NCI-H748 (cell line): ENCODE data around the gene IQCN.

Source experiments
- DNase-seq: peaks from one replicate; lab custom pipeline; 2025; ENCODE audit not compliant: unreplicated experiment; lab: John Stamatoyannopoulos, UW

The IQCN gene

DNA sequence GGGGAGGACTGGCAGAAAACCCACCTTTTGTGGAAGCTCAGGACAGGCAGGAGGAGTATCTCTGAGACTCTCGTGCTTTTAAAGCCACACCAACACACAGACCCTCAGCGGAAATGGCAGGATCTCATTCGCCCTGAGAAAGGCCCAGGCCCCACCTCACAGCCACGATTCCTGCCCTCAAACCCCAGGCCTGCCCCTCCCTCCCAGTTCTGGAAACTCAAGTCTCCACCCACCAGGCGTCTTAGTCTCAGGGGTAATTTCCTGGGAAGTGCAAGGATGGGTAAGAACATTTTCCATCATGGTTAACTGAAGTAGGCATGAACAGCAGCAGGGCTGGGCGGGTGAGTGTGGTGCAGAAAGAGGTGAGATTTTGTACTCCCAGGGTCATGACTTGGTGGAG is 40.1 kb downstream of the IQCN start:
- DNase-seq, result no peak

DNA sequence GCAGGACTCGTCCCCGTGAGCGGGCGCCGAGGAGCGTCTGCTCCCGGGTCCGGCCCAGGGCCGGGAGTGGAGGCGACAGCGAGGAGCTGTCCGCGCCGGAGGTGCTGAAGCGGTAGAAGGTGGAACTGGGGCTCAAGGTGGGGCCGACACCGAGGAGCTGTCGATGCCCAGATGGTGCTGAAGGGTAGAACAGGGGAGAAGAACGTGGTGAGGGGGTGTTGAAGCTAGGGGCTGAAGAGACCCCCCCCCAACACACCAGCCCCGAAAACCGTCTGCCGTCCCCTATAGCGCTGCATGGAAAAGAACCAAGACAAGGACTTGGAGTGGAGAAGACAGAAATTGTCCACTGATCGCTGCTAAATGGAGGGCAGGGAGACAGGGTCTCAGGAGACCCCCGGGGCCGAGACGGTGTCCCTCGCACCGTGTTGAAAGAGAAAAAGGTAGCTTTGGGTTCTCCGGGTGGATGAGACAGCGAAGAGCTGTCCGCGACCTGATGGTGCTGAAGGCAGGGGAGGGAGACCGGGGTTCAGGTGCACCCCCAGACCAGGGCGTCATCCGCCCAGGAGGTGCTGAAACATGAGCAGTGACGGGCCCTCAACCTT is 40.9 kb downstream of the IQCN start:
- peak; percentile 55 for DNase-seq

DNA sequence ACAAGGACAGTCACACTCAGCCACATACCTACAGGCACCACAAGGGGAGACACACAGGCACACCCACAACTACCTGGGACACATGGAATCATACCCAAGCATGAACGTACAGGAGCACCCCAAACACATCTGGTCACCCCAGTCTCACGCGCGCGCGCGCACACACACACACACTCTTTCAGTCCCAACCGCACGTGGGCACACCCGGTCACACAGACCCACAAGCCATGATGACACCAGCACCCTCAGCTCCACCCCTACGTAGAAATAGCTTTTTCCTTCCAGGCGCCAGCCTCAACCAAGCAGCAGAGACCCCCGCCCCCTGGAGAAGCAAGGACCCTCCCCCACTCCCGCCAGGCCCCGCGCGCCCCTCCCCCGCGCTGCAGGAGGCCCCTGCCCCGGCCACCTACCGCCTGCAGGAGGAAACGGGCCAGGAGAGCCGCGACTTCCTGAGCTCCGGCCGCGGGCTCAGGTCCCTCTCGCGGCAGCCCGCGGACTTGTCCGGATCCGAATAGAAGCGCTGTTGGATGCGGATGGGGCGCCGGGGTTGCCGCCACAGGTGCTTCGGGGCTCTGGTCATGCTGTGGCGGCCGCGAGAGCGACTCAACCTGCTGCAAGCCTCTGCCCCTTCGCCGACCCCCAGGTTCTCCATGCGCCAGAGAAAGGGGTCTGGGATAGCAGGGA is 41.6 kb downstream of the IQCN start:
- peak; percentile 60 for DNase-seq

DNA sequence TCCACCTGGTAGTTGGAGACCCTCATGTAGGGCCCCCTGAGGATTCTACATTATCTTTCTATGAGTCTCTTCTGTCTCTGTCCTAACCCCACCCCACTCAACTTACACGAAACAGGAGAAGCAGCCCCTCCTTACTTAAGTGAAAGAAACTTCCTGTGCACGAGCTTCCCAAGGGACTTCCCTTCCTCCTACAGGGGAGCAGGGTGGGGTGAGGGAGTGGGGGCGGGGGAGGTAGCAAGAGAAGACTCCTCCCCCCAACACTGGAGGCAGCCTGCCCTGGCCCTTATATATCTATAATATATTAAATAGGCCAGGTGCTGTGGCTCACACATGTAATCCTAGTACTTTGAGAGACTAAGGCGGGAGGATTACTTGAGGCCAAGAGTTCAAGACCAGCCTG is 42.5 kb downstream of the IQCN start:
- no peak for DNase-seq

DNA sequence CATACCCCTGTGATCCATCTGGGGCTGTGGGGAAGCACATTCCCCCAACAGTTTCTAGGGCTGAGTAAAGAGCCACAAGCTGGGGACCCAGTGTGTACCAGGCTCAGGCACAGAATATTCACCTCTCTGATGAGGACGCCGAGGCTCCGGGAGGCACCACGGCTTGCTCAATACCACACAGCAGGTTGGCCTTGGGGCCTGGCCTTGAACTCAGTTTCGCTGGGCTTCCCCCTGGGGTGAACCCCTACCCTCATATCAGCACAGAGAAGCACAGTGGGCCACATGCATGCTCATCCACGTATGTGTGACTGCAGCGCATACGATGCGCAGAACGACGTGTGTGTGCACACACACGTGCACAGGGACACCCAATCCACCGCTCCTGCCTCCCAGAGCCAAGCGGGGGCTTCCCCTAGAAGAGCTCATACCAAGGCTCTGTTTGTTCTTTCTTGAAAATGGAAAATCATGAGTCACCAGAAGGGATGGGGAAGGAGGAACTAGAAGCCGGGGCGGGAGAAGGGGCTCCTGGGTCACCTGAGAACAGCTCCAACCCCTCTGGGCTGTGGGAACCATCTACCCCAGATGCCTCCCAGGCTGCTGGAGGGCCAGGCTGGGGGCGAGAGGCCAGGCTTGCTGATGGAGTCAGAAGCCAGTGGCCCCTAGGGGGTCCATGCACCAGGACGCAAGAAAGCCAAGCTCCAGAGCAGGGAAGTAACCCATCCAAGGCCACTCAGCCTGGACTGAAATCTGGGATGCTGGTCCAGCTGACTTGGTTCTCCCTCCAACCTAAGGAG is 43.1 kb downstream of the IQCN start:
- no peak for DNase-seq

DNA sequence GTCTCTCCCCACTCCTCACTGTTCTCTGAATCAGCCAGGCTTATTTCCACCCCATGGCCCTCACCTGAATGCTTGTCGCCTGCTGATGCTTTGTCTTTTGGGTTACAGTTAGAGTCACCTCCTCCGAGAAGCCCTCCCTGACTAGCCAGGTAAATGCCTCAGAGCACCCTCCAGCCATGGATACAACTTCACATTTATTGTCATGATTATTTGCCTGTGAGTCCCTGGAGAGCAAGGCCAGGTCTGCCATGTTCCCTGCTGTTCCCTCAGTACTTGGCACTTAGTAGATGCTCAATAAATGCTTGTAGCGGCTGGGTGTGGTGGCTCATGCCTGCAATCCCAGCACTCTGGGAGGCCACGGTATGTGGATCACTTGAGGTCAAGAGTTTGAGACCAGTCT is 44.3 kb downstream of the IQCN start:
- no peak for DNase-seq

DNA sequence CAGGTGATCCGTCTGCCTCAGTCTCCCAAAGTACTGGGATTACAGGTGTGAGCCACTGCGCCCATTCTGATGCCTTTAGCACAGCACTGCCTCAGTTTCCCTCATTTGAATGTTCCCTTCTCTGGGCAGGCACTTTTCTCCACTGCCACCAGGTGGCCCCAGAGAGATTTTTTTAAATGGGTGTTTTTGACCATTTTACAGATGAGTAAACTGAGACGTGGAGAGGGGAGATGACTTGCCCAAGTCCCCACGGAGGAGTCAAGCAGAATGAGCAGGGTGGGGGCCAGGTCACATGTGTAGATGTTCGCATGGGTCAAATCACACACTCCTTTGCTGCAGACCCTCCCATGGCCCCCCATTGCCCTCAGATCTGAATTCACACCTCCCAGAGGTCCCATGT is 44.8 kb downstream of the IQCN start:
- DNase-seq, result no peak

DNA sequence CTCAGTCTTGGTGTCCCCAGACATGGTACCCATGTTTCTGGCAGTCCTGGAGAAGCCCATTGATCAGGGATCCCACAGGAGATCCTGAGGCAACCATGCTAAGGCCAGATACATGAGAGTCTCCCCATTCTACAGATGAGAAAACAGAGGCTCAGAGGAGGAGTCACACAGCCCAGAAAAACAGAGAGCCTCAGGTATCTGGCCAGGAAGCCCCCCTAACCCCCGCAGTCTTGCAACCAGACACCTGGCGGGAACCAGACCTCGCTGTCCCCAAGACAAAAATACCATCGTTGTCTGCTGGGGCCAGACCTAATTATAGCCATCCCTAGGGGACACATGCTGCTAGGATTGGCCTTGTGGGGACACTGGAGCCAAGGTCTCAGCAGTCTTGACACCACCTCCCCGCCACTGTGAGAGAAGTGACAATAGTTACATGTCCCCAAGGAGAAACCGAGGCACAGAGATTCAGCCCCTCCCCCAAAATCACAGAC is 46.4 kb downstream of the IQCN start:
- DNase-seq, result no peak

DNA sequence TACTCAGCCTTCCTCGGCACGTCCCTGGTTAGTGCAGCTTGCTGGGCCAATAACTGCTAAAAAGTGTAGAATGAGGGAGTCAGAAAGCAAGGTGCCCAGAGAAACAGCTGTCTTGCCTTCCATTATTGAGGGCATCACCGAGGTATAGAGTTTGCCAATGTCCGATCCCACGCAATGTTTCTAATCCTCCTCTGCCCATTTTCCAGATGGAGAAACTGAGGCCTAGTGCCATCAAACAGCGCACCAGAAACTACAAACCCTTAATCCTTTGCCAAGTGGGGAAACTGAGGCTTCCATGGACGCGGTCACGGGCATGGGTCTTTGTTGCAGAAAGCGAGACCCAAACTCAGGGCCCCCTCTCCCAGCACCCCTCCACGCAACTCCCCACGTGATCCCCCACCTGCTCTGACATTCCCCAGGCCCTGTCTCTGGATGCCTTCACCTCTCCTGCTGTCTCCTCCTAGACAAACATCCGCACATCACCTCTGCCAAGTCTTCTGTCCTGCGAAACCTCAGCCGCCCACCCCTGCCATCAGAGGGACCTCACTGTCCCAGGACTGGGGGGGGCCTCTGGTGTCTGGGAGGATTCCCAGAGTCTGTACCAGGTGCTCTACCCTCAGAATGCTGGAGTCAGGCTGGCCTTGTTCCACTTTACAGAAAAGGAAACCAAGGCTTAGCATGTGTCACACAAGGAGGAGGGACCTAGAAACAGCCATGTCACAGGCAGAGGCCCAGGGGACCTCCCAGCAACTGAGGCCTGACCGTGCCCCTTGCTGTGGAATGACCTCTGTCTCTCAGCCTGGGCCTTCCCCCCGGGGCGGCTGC is 47.1 kb downstream of the IQCN start:
- no peak for DNase-seq

DNA sequence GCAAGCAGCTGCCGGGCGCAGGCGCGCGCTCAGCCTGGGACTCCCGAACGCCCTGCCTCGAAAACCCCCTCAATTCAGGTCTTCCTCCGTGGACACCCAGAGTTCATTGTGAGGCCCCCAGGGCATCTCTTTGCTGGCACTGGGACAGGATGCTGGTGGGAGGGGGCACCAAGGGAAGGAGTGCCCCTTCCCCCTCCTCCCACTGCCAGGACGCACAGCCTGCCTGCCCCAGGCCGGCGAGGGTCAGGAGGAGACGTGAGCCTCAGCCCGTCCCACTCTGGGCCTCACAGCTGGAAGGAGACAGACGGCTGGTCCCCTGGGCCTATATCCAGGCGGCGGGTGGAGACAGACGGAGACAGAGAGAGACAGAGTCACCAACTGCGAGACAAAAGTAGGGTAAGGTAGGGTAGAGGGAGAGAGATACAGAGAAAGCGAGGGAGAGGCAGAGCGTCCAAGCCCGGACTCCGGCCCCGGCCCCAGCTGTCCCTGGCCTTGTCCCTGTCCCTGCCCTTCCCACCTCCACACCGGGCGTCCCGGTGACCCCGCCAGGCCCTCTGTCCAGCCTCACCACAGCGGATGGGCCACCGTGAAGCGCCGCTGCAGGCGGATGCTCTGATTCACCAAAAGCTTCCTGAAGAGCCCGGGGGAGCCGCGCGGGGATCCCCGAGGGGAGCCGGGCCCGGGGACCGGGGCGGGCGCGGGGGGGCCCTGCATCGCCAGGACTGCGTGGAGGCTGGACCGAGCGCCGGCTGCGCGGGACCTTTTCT is 48.4 kb downstream of the IQCN start, which contains the start of gene PDE4C:
Gene PDE4C, minus strand, starts transcription at position 737 of the 767 bp plus-strand sequence. Its CDS starts 23 bp downstream, at position 714.
- no peak for DNase-seq

DNA sequence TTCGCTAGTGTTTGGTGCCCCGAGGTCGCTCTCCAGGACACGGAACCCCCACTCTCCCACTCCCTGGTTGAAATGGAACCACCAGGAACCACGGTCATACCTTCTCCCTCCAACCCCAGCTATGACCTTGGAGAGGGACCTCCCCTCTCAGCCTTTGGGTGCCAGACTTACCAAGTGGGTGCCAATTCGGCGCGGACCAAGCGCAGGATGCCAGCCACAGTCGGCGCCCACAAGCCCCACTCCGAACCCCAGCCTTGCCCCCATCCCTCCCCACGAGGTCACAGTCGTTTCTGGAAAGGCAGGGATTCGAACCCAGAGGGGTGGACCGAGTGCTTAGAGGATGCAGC is 48.9 kb downstream of the IQCN start:
- no peak for DNase-seq

DNA sequence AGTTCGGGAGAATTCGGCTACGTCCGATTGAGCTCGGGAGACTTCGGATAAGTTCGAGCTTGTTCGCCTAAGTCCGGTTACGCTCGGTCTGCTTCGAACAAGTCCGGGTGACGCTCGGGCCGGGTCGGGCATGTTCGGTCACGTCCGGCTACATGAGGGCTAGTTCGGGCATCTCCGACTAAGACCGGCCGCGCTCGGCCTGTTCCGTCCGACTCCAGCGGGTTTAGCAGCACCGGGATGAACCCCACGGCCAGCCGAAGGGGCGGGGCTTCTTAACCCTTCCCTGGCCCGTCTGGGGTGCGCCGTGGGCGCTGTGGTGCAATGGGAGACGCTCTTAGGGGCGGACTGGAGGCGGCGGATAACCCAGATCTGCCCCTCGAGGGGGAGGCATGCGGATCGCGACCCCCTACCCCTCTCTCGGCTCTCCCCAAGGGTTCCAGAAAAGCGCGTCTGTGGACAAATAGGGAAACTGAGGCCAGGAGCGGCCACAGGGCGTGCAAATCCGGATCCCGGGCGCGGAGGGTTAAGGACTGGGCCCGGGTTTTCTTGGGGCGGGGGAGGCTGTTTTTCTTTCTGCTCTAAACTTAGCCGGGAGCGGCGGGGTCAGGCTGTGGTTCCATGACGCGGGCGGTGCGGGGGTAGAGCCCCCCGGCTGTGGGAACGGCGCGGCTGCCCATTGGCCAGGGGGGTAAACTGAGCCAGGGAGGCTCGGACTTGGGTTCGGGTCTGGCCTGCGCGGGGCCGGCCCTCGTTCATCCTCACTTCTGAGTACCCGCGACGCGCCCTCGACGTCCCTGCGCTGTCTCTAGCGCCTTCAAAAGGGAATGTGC is 49.5 kb downstream of the IQCN start:
- DNase-seq, result peak; percentile 98

DNA sequence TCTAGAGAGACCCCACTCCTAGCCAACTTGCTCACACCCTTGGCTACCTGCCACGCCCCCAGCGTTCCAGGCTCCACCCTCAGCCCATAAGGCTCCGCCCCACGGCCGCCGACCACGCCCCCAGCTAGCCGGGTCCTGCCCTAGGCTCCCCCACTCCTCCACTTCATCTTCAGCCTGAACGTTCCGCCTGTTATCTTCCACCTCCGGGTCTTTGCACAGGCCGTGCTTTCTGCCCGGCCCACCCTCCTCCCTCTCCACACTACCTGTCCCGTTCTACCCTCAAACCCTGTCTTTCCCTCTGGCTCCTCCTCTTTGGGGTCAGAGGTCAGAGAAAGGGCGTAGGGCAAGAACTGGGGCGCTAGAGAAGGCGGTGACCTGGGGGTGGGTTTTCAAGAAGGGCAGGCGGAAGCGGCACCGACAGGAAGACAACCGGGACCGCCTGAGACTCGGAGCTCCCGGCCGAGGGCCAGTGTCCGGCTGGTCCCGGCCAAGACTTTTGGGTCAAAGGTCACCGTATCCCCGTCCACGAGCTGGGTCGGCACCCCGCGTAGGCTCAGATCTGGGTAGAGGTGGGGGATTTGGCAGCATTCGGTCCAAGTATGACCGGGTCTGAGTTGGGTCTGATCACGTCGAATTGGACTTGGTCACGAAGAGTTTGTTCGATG is 50.3 kb downstream of the IQCN start:
- DNase-seq, result peak; percentile 34

DNA sequence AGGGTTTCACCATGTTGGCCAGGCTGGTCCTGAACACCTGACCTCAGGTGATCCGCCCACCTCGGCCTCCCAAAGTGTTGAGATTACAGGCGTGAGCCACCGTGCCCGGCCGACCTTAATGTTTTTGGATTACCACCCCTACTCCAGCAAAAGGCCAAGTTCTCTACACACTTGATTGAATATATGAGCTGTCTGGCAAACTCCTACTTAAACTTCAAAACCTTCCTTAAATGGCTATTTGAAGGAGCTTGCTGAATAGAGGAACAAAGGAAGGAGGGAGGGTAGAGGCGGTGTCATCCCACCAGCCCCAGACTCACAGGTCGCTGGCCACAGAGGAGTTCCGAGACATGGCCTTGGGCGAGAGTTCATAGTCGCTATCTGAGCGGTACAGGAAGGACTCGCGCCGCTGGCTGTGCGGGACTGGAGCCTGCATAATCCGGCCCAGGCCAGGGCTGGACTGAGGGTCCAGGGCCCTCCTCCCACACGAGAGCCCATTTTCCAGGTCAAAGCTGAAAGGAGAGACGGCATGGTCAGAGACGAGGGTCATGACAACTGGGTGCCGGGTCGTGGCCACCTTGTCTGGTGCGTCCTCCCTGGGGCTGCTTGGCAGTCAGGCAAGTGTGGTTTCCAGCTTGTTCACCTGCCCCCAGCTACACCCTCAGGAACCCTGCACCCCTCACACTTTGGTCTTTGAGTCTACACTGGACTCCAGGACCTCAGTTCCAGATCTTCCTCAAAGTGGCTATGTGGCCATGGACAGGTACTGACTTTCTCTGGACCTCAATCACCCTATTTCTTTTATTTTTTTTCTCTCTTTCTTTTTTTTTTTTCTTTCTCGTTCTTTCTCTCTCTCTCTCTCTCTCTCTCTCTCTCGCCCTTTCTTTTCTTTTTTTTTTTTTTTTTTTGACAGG is 52.2 kb downstream of the IQCN start:
- DNase-seq, result no peak

DNA sequence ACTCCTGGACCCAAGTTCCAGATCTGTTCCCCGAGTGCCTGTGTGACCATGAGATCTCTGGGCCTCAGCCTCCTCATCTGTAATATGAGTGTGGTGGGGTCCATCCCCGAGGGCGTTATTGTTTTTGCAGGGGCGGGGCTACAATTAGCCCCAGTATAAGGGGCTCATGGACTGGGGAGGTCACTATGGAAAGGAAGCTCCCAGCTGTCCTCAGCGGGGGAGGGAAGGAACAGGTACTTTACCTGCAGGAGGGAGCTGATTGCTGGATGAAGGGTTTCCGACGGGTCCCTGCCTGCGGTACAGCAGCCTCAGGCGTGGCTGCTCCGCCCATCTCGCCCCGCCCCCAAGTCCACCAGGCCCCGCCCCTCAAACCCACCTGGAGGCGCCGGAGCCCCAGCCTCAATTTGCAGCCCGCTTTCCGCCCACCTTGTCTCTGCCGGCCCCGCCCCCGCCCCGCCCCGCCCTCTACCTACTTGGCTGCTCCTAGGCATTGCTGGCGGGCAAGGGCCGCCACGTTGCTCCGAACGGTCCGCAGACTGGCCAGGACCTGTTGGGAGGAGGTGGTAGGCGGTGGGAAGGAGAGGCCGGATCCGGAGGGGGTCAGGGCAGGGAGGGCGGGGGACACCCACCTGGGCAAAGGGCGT is 53.5 kb downstream of the IQCN start:
- DNase-seq, result peak; percentile 63

DNA sequence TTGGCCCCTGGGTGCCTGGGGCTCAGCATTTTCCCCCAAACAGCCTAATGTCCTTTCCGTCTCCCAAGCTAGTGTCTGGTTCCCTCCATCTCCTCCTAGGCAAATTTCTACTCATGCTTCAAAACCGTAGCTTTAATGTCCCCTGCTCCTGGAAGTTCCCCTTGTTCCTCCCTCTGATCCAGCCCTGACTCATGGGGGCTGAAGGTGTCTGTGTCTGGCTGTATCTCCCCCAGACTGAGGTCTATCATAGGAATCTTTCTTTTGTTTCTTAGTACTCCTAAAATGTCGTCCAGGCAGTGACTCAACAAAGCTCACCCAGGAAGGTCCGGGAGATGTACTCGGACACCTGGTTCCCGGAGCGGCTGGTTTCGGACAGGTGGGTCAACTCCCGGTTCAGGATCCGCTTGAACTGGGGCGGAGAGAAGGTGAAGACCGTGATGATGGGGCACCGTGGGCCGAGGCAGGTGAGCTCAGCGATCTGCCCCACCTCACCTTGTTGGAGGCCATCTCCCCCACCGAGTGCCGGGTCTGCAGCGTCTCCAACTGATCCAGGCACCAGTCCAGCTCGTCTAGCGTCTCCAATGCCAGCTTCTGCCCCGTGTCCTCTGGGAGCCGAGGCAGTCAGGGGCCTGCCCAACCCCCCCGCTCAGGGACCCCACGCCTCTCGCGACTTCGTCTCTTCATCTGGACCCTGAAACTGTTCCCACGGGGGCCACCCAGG is 54.2 kb downstream of the IQCN start:
- no peak for DNase-seq

DNA sequence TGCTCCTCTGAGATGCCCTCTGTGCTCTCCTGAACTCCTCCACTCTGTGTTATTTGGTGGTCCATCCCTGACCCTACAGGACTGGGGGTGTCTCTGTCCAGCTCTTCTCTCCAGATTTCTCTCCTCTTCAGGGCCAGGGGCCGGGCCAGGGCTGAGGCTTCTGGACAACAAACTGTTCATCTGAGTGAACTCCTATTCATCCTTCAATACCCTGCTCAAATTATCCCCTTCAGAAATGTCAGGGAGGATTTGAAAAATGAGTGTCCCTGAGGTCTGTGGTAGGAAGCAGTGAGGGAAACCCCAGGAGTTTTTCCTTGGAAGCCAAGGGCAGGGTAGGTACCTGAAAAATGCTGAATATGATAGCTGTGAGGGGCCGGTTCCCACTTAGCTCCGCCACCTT is 55.7 kb downstream of the IQCN start:
- no peak for DNase-seq
